GM21786 (cell line): Measurements from ENCODE around the gene FAXDC2.
A peak's percentile ranks its signal among the peaks of the same experiment; 100 is the strongest.
"Not testable (repeated sequence)": the region's sequence is repeated elsewhere in the genome, so short reads cannot be mapped to it uniquely, and the experiment has no call there.

Experiments
- ATAC-seq: cut with Tn5 transposase; IDR thresholded peaks from one replicate; pipeline ENCODE4 v1.9.1; 2021; ENCODE audit not compliant: unreplicated experiment

FAXDC2 gene

DNA sequence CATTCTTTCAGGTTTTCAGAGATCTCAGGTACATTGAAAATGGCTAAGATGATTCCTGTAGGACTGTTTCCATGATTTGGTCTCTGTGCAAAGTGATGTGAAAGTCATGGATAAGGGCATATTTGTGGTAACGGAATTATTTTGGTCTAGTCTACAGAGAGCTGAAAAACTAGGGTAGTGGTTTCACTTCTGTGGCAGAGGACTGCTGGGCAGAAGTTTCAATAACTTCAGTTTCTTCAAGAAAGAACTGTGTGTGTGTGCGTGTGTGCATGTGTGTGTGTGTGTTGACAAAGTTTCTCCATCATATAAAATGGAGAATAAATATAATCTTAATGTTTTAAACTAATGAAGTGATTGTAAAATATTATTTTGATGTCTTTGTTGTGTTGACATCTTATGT is 12.4 kb upstream of the FAXDC2 start:
- no peak for ATAC-seq

DNA sequence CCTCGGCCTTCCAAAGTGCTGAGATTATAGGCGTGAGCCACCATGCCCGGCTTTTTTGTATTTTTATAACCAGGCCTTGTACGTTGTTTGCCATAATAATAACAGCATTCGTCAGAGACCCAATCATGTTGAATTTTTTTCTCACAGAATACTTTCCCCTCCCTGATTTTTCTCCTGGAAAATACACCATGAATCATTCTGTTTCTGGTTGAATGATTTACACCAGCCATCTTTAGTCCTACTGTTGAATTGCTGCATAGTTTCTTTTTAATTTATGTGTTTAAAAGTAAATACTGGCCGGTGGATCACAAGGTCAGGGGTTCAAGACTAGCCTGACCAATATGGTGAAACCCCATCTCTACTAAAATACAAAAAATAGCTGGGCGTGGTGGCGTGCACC is 11.5 kb upstream of the FAXDC2 start:
- ATAC-seq, result no peak

DNA sequence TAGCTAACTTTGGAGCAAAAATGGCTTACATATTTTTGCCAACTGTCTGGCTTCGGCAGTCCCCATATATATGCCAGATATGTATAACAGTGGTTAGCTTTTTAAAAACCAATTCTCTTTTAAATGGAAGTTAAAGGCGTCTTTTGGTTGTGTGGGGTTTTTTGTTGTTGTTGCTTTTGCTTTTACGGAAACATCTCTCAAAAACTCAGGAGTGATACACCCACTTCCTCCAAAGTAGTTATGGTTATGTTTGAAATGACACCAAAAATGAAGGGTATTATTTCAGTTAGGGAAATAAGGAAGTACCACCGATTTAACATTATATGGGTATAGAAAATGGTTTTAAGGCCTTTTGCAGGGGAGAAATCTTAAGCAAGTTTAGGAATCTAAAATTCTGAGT is 10.4 kb upstream of the FAXDC2 start:
- no peak for ATAC-seq

DNA sequence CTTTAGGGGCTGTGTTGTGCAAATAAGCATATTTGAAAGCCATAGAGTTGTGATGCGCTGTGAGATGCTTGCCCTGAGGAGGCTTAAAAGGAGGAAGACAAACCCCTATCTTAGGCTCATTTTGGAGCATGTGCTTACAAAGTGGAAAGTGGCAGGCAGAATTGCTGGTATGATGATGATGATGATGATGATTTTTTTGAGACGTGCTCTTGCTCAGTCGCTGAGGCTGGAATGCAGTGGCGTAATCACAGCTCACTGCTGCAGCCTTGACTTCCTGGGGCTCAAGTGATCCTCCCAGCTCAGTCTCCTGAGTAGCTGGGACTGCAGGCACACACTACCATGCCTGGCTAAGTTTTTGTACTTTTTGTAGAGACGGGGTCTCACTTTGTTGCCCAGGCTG is 9.7 kb upstream of the FAXDC2 start:
- no peak for ATAC-seq

DNA sequence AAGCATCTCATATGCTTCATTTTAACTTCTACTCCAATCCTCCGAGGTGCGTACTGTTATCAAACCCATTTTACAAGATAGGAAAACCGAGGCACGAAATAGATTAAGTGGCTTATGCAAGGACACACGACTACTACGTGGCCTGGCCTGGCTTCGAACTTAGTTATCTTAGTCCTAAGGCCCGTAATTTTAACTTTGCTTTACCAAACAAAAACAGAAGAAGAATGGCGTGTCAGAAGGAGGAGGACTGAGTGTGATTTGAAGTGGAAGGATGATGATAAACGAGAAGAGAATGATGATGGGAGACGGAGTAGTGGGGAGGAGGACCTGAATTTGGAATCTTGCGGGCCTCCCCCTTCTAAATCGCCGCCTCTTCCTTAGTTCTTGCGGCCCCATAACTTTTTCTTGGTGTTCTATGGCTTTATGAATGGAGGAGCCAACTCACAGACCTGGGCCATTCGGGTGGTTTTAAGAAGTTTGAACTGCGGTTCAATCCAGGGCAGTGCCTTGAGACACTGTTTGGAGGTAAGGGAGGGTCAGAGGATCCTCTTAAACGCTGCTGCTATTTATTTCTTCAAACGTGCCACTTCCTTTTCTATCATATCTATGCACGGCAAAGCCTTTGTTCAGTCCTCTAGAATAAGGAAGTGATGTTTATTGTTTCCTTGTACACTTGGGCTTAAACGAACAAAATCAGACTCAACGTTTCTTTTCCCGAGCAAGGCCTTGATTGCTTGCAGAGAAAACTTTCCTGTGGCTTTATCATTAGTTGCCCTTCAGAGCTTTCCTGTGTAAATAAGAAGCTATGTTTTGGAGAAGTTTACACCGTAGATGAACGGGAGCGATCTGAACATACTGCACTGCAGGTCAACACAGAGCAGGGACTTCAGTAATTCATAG is 8.8 kb upstream of the FAXDC2 start:
- ATAC-seq, result no peak

DNA sequence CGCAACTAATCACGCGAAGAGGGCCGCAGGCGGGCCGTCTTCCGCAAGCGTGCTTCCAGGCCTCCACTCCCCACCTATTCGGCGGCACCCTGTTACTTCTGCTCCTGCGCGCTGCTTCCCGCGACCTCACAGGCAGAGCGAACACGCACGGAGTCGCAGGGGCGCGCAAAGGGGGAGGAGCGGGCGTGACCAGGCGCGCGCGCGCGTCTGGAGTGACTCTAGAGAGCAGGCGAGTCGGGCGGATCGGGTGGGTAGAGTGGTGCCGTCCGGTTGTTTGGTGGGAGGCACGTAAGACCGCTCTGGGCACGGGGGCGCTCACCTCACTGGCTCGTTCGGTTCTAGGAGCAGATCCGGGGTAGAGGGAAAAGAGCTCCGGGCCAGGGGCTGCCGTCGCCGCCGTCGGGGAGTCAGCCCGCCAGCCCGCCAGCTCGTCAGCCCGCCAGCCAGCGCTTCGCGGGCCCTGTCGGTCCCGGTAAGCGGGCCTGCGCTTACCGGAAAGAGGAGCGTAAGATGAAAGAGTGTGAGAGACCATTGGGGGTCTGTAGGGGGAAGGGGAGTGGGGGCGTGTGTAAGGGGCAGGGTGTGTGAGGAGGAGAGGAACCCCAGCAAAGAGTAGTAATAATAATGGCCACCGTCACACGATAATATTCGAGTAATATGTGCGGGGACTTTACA is 8.0 kb upstream of the FAXDC2 start, which contains the start of gene CNOT8:
CNOT8 (plus strand) TSS at position 331 of the 675 bp plus-strand sequence. CDS start 4,652 bp downstream, outside the sequence.
- peak; percentile 66 for ATAC-seq

DNA sequence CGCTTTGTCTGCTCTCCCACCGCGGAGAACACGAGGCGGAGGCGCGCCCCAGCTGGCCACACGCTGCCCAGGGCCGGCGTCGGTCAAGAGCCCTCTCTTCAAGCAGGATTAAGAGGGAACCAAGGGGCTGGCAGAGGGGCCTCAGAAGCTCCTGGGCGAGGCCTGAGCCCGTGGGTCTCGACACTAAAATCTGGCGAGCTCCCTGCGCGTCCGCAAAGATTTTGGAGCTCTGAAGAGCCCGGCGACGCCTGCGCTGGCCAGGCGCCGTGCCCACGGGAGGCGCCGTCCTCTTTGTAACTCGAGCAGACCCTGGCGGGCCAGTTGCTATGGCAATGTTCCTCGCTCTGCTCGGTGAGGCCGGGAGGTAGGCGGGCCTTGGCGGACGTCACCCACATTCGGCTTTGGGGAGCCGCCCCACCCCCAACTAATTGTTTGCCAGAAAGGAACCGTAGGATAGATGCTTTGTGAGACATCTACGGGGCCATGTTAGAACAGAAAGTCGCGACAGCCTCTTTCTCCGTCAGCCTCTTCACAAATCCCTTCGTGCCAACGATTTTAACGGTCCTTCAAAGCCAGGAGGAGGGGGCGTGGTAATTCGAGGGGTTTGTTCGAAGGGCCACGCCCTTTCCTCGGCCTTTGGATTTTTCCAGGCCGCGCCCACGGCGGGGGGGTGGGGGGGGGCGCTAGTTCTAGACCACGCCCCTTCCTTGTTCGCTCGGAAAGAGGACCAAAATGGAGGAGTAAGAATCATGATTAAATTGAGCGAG is 7.3 kb upstream of the FAXDC2 start:
- peak; percentile 59 for ATAC-seq

DNA sequence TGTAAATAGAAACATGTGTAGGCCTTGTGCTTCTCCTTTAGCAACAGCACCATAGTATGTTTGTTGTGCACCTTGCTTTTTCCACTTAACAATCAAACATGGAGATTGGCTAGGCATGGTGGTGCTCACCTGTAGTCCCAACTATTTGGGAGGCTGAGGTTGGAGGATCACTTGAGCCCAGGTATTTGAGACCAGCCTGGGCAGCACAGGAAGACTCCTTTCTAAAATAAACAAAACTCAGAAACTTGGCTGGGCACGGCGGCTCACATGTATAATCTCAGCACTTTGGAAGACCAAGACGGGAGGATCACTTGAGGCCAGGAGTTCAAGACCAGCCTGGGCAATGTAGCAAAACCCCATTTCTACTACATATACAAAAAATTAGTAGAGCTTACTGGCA is 948 bp upstream of the FAXDC2 start:
- ATAC-seq, result no peak

DNA sequence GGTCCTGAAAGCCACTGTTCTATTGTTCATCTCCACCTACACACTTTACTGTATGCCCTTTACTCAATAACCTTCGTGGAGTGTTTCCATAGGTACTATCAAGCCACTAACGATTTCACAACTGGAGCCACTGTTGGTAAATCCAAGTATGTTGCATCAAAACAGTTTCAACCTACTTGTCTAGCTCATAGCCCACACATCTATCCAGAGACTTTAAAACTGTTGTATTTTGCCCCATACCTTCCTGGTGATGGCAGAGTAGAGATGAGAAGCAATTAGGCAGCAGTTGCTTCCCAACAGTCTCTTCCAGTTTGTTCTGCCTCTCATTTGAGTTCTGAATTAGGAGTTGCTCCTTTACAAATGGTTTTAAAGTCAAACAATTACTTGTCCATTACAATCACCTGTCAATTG is 607 bp downstream of the FAXDC2 start:
- no peak for ATAC-seq

DNA sequence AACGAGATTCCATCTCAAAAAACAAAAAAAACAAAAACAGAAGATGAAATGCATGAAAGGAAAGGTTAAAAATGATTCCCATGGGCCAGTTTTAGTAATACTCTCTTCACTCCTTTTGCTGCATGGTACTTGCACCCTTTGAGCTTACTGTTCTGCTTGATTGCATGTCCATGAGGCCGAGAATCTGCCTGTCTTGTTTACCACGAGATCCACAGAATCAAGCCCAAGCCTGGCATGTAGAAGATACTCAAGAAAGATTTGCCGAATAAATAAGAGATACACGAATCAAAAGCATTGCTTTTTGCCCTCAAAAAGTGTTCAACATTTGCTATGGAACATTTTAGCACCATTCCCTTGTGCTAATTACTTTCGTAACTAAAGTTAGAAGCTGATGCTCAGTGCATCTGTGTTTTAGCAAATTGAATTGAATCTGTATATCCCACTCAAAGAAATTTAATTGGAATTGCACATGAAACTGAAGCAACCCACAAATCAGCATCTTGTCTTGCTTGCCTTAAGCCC is 1.1 kb downstream of the FAXDC2 start:
- no peak for ATAC-seq

DNA sequence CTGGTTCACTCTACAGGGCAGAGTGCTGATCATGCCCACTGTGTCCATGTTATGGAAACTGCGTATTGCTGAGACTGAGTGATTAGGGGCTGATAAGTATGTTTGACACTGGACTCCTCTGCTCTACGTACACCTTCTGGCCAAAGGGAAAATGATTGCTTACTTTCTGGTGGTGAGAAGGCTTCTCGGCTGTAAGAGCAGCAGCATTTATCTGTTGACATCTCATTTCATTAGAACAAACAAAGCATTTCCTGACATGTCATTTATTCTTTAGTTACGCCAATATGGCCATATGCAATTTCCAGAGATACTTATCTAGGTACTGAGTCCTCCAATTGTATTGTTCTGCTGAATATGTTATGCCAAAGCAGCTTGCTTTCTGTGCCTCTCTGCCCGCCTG is 5.6 kb downstream of the FAXDC2 start:
- ATAC-seq, result no peak

DNA sequence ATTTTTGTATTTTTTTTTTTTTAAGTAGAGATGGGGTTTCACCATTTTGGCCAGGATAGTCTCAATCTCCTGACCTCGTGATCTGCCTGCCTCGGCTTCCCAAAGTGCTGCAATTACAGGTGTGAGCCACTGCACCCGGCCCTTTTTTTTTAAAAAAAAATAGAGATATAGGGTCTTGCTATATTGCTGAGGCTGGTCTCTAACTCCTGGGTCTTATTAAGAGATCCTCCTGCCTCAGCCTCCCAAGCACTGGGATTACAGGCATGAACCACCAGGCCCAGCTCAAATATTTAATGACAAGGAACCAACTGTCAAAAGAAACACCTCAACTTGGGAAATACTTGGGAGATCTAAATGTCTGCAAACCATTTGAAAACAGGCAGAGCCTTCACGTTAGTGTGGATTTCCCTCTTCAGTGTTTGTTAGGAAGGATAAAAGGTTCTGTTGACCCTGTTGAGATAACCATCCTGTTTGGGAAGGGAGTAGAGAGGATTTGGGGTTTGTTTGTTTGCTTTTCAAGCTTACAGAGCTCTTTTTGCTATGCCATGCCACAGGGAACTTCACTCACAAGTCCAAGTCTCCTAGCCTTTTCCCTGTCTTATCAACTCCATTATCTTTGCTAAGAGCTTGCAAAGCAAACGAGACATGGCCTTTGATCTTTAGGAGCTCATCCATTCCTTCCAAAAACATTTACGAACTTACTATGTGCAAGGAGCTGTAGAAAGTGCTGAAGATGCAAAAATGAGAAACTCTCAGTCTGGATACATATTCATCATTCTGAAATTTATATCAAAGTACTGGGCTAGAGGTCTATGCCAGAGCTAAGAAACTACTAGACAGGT is 7.5 kb downstream of the FAXDC2 start:
- ATAC-seq, result no peak

DNA sequence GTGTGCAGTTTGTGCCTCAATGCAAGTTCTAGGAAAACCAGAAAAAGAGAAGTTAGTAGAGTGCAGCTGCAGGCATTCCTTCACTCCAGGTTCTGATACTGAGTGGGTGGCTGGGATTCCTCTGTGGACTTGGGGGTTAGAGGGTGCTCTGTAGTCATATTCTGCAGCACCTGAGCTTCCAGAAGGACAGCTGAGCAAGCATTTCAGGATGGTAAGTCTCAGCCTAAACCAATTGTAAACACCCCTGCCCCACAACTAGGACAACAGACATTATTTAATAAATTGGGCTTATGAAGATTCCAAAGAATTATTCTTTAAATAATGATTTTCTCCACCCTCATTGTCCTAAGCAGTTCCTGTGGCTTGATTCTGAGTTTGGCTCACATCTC is 9.1 kb downstream of the FAXDC2 start:
- ATAC-seq, result no peak

DNA sequence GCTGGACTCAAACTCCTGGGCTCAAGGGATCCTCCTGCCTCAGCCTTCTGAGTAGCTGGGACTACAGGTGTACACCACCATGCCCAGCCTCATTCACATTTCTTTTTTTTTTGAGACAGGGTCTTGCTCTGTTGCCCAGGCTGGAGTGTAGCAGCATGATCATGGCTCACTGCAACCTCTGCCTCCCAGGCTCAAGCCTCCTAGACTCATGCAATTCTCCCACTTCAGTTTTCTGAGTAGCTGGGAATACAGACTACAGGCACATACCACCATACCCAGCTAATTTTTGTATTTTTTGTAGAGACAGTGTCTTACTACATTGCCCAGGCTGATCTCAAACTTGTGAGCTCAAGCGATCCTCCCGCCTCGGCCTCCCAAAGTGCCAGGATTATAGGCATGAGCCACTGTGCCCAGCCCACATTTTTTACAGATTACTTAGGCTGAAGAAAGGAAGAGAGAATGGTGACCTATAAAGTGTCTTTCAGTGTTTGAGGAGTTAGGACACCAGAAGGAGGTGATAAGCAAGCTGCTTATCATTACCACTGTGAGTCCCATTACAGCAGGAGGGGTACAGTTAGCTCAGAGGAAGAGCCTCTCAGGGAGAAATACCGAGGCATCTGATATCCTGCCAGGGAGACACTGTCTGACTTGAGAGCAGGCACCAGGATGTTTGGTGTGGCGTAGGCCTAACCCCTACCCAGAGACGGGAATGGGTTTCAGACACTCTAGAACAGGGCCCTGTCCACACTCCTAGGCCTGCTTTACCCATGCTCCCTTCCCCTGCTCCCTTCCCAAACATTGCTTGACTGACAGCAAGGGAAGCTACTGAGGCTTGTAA is 9.7 kb downstream of the FAXDC2 start:
- ATAC-seq, result no peak

DNA sequence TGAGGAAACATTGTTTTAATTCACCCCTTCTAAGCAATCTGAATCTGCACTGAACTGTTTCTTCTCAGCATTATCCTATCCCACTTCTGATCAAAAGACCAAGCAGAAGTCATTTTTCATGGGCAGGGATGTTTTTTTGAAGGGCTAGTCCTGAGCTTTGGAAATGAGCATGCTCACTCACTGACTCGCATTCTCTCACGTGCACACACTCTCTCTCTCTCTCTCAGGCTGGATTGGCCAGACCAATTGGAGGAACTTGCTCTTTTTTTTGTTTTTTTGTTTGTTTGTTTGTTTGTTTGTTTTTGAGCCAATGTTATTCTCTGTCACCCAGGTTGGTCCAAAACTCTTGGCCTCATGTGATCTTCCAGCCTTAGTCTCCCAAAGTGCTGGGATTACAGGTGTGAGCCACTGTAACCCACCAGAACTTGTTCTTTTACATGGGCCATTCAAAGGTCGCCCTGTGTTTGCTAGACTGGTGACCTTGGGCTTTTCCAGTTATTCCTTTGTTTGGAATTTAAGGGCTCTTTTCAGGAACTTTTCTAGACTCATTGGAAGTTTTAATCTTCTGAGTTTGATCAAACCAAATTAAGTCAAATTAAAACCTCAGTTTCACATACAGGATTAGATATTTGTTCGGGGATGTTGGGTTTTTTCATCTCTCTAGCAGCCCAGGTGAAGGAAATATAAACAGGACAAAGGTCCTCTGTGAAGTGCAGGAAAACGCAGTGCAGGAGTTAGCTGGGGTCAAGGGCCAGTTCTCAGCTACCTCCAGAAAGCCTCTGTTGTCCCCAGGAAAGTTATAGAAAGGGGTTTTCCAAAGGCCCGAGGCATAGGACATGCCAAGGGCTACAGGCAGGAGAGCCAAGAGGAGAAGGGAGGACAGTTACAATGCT is 13.1 kb downstream of the FAXDC2 start:
- ATAC-seq, result no peak

DNA sequence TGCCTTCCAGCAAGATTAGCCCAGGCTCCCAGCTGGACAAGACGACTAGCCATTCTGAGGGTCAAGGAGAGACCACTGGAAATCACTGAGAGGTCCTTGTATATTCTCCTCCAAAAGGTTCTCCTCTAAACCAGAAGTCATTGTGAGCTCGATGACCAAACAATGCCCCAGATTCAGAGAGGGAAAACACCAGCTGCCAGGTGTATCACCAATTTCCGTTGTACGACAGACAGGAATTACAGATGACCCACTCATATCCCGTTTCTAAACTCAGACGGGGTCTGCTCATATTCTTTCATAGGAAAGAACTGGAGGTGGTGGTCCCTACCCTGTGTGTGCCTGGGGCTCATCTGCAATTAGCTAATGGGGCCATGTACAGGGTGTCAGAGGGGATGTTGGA is 14.2 kb downstream of the FAXDC2 start:
- no peak for ATAC-seq

DNA sequence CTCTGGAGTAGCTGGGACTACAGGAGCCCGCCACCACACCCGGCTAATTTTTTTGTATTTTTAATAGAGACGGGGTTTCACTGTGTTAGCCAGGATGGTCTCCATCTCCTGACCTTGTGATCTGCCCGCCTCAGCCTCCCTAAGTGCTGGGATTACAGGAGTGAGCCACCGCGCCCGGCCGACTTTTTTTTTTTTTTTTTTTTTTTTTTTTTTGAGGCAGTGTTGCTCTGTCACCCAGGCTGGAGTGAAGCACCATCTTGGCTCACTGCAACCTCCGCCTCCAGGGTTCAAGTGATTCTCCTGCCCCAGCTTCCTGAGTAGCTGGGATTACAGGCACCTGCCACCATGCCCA is 14.7 kb downstream of the FAXDC2 start:
- ATAC-seq, result not testable (repeated sequence)

DNA sequence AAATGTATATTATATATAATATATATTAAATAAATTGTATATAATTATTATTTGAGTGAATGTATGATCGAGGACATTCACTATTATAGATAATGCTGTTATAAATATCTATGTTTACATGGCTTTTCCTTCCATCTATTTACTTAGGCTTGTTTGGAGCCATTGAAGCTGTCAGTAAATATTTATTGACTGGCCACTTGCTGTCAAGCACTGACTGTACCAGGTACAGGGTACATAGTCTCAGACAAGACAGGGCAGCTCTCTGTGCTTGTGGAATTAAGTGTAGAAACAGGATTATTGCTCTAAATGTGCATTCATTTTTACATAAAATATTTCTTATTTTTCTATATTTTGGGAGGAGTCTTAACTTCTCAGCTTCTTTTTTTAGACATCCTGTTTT is 16.4 kb downstream of the FAXDC2 start:
- no peak for ATAC-seq

DNA sequence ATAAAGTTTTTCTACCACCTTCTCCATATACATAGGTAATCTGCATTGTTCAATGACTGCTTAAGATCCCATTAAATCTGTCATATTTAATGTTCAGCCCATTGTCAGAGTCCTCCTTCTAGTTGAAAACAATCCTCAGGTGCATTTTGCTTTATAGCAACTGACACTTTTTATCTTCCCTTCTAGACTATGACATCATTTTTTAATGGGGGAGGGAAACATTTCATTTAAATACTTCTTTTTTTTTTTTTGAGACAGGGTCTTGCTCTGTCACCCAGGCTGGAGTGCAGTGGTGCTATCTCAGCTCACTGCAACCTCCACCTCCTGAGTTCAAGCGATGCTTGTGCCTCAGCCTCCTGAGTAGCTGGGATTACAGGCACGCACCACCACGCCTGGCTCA is 17.6 kb downstream of the FAXDC2 start:
- not testable (repeated sequence) for ATAC-seq
